ENCODE data around the gene PLIN3. TPM values are rescaled to one million over a fixed set of nuclear protein-coding genes. Genes with fewer than 3 reads are reported as not detected.
A peak's percentile ranks its signal among the peaks of the same experiment; 100 is the strongest.
"Not testable (repeated sequence)": the region's sequence is repeated elsewhere in the genome, so short reads cannot be mapped to it uniquely, and the experiment has no call there.

Gene PLIN3
- total RNA-seq, 8 experiments from 2014 or later: 6.9 to 154 (median 22.1) TPM

DNA sequence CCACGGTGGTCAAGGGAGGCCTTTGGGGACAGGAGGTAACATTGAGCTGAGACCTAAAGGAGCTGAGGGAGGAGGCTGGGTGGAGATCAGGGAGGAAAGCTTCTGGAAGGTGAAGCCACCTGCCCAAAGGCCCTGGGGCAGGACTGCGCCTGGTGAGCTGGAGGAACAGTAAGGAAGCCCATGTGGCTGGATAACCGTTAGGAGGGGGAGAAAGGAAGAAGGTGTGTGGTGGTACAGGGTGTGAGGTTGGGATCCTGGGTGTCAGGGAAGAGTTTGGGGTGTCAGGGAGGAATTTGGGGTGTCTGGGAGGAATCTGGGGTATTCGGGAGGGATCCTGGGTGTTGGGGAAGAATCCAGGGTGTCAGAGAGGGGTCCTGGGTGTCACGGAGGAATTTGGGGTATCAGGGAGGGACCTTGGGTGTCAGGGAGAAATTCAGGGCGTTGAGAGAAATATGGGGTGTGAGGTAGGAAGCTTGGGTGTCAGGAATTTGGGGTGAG, 36.6 kb downstream of the PLIN3 start:
- H3K27ac ChIP-seq: no peak overlapping the region
- H3K4me1 ChIP-seq (replicated peaks in 1 of 2): no peaks in the 10 kb centered on the region
- in situ Hi-C loops (cut with MboI; ENCODE audit: low pct_unique_long_range_greater_than_20kb in 2 of 9, low sequenced_read_pairs in 9 of 9, unreplicated experiment in 9 of 9): no loop called here
- no peak for ATAC-seq (replicated peaks in 6 of 8)
- 35 to 89% (median 71%) methylated on average over 1 to 4 of the region's 6 CpGs; no CpG with 5 or more reads in 5 of the 10 experiments for WGBS, 10 experiments
- H3K4me3 ChIP-seq: peak overlapping the region in 2 of 5 donors; percentile 39 to 41

GRCh38 chr19:4830332-4830731, 37.1 kb downstream of the PLIN3 start:
- in situ Hi-C loops (cut with MboI; ENCODE audit: low pct_unique_long_range_greater_than_20kb in 2 of 9, low sequenced_read_pairs in 9 of 9, unreplicated experiment in 9 of 9): no loop called here
- Histone ChIP-seq H3K4me3 (no peak overlapping the region), H3K27ac (no peak overlapping the region), H3K4me1 (replicated peaks in 1 of 2) (no peaks in the 10 kb centered on the region)
- 10 to 100% (median 90%) methylated on average over 1 to 5 of the region's 6 CpGs; no CpG with 5 or more reads in 3 of the 10 experiments for WGBS, 10 experiments
- no peak for ATAC-seq (replicated peaks in 6 of 8)

DNA sequence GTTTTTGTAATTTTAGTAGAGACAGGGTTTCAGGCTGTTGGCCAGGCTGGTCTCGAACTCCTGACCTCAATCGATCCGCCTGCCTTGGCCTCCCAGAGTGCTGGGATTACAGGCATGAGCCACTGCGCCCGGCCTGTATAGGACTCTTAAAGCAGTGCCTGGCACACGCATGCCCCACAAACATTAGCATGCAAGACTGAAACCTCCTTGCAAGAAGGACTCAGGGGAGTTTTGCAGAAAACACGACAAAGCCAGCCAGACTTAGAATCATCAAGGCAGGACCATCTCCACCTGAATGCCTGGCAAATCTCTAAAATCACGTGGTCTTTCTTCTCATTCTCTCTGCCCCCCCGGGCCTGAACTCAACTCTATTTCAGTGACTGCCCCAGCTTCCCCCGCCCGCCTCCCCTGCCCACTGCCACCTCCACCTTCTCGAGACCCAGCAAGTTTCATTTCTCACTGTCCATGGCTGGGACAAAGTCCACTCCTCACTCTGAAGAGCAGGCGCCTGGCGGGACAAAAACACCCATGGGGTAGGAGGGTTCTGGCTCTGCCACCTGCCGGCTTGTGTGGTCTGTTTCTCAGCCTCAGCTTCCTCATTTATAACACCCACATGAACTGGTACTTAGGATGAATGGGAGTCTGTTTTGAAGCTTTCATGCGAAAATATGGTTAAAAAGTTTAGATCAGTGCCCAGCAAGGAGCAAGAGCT, 38.3 kb downstream of the PLIN3 start:
- H3K27ac ChIP-seq: no peak overlapping the region
- H3K4me3 ChIP-seq: no peak overlapping the region
- in situ Hi-C loops (cut with MboI; ENCODE audit: low pct_unique_long_range_greater_than_20kb in 2 of 9, low sequenced_read_pairs in 9 of 9, unreplicated experiment in 9 of 9): no loop called here
- H3K4me1 ChIP-seq (replicated peaks in 1 of 2): no peaks in the 10 kb centered on the region
- ATAC-seq (replicated peaks in 6 of 8): no peak
- 18 to 90% (median 62%) methylated on average over 1 to 7 of the region's 16 CpGs for WGBS, 10 experiments

DNA sequence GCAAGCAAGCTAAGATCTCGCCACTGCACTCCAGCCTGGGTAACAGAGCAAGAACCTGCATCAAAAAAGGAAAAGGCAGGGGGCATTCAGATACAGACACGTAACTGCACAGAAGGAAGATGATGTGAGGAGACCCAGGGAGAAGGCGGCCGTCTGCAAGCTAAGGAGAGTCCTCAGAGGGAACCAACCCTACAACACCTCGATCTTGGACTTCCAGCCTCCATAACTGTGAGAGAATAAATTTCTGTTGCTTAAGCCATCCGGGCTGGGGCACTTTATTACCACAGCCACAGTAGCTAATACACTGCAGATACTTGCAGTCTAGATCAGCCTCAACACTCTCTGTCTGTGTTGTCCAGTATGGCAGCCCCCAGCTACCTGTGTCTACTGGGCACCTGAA, 43.9 kb downstream of the PLIN3 start:
- no peaks in the 10 kb centered on the region for H3K4me1 ChIP-seq (replicated peaks in 1 of 2)
- in situ Hi-C loops (cut with MboI; ENCODE audit: low pct_unique_long_range_greater_than_20kb in 2 of 9, low sequenced_read_pairs in 9 of 9, unreplicated experiment in 9 of 9): loop anchor here in 1 of 9 experiments (25.0 kb wide), 1 partner anchor 214 kb away; no protein-coding TSS in a partner anchor
- WGBS, 10 experiments: 0 to 100% (median 81%) methylated on average over 1 to 5 of the region's 6 CpGs; no CpG with 5 or more reads in 2 of the 10 experiments

DNA sequence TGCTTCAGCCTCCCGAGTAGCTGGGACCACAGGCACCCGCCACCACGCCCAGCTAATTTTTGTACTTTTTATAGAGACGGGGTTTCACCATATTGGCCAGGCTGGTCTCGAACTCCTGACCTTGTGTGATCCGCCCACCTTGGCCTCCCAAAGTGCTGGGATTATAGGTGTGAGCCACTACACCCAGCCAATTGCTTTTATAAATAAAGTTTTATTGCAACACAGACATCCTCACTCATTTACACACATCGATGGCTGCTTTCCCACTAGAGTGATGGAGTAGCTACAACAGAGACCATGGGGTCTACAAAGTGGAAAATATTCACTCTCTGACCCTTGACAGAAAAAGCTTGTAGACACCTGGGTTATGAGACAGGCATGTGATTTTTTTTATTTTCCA, 45.1 kb downstream of the PLIN3 start:
- not testable (repeated sequence) for ATAC-seq (replicated peaks in 6 of 8); H3K27ac ChIP-seq; H3K4me3 ChIP-seq; H3K4me1 ChIP-seq (replicated peaks in 1 of 2)
- in situ Hi-C loops (cut with MboI; ENCODE audit: low pct_unique_long_range_greater_than_20kb in 2 of 9, low sequenced_read_pairs in 9 of 9, unreplicated experiment in 9 of 9): loop anchor here in 1 of 9 experiments (25.0 kb wide), 1 partner anchor 215 kb away; no protein-coding TSS in a partner anchor
- 80 to 100% (median 100%) methylated on average over 2 to 5 of the region's 7 CpGs; no CpG with 5 or more reads in 5 of the 10 experiments for WGBS, 10 experiments

More for the DNA sequence above, 43.9 kb downstream of the PLIN3 start:
- no peak overlapping the region for H3K27ac ChIP-seq
- no peak overlapping the region for H3K4me3 ChIP-seq
- no peak for ATAC-seq (replicated peaks in 6 of 8)

GRCh38 chr19:4821265-4821664, 46.2 kb downstream of the PLIN3 start:
- in situ Hi-C loops (cut with MboI; ENCODE audit: low pct_unique_long_range_greater_than_20kb in 2 of 9, low sequenced_read_pairs in 9 of 9, unreplicated experiment in 9 of 9): loop anchor here in 1 of 9 experiments (25.0 kb wide), 1 partner anchor 216 kb away; no protein-coding TSS in a partner anchor
- 0 to 85% (median 65%) methylated on average over 1 to 4 of the region's 4 CpGs; no CpG with 5 or more reads in 4 of the 10 experiments for WGBS, 10 experiments

DNA sequence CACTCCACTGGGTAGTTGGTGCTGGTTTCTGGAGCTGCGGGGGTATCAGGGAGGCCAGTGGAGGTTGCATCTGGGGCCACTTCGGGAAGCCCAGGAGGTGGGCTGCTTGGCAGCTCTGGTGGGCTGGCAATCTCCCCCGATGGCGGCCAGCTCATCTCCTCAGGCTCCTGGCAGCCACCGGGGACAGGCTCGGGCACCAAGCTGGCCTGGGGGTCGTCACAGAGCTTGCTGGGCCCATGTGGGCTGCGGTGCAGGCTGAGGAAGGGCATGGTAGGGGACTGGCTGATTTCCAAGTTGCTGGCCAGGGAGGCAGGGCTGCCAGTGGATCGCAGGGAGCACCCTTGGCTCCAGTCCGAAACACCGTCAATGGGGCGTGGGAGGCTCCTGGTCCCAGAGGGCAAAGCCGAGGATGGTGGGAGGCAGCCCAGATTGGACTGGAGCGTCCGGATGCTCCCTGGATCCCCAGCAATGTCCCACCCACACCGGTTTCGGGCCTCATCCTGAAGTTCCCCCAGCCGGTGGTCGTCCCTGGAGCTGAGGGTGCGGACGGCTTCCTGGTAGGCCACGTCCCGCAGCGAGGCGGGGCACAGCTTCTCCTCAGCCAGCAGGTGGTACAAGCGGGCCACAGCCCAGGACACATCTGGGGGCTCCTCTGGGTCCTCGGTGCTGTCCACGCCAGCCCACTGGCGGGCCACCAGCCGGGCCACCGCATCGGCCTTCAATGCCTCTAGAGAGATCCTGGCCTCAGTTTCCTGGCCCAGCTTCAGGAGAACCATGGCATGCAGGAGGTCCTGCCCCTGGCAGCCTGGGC, 49.8 kb downstream of the PLIN3 start:
- in situ Hi-C loops (cut with MboI; ENCODE audit: low pct_unique_long_range_greater_than_20kb in 2 of 9, low sequenced_read_pairs in 9 of 9, unreplicated experiment in 9 of 9): loop anchor here in 2 of 9 experiments (10.0 to 25.0 kb wide), 2 partner anchors 217 to 220 kb away; no protein-coding TSS in a partner anchor
- Histone ChIP-seq H3K4me3 (no peak overlapping the region), H3K27ac (no peak overlapping the region), H3K4me1 (replicated peaks in 1 of 2) (peaks cover 4 to 5% of the 10 kb centered on the region in 2 donors)
- ATAC-seq (replicated peaks in 6 of 8): no peak
- 93 to 100% (median 97%) methylated on average over 1 to 5 of the region's 32 CpGs; no CpG with 5 or more reads in 7 of the 10 experiments for WGBS, 10 experiments

More at GRCh38 chr19:4821265-4821664, 46.2 kb downstream of the PLIN3 start:
- Histone ChIP-seq H3K4me1 (replicated peaks in 1 of 2) (no peaks in the 10 kb centered on the region), H3K27ac (no peak overlapping the region), H3K4me3 (no peak overlapping the region)
- no peak for ATAC-seq (replicated peaks in 6 of 8)

DNA sequence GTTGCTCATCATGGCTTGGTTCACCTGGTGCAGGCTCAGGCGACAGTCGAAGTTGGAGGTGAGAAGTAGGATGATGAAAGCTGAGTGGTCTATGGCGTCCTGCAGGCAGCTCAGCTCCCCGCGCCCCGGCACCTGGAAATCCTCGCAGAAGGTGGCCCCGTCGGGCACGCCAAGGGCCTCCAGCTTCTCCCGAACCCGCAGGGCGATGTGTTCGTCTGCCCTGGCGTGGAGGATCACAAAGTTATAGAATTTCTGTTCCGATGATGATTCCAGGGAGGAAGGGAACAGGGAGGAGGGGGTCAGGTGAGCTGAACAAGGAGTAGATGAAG, 50.6 kb downstream of the PLIN3 start:
- no peak for ATAC-seq (replicated peaks in 6 of 8)
- H3K27ac ChIP-seq: no peak overlapping the region

DNA sequence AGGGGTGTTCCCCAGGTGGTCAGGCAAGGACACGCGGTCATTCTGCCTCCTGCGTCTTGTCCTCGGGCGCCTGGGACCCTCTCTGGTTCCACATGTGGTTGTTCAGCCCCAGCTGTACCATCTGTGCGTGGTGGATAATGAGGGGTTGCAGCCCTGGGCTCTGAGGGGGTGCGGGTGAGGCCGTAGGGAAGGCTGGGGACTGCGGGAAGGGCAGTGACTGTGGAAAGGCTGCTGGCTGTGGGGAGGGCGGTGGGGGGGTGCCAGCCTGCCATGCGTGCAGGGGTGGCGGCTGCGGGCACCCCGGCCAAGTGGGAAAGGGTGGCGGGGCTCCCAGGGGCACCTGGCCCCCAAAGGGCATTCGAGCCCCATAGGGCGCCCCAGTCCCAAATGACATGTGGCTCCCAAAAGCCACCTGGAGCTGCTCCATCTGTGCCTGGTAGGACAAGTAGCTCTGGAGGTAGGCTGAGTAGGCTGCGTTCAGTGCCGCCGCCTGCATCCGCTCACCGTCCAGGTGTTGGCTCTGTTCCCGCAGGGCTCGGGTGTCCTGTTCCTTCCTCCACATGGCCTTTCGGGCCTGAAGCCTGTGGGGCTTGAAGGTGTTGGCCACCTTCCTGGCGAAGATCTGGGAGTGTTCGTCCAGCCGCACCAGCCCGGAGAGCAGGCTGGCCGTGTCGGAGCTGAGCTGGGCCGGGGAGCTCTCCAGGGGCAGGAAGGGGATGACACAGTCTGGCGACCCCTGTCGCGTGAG, 51.1 kb downstream of the PLIN3 start:
- peak overlapping the region; percentile 76 to 85 for H3K27ac ChIP-seq
- no peak overlapping the region for H3K4me3 ChIP-seq
- 86 to 100% (median 92%) methylated on average over 2 to 13 of the region's 35 CpGs; no CpG with 5 or more reads in 6 of the 10 experiments for WGBS, 10 experiments
- no peak for ATAC-seq (replicated peaks in 6 of 8)
- in situ Hi-C loops (cut with MboI; ENCODE audit: low pct_unique_long_range_greater_than_20kb in 2 of 9, low sequenced_read_pairs in 9 of 9, unreplicated experiment in 9 of 9): loop anchor here in 2 of 9 experiments (10.0 to 25.0 kb wide), 2 partner anchors 218 to 221 kb away; no protein-coding TSS in a partner anchor
- peaks cover 4 to 5% of the 10 kb centered on the region in 2 donors for H3K4me1 ChIP-seq (replicated peaks in 1 of 2)

More for the DNA sequence above, 50.6 kb downstream of the PLIN3 start:
- WGBS, 10 experiments: 99 to 100% methylated on average over 1 to 11 of the region's 16 CpGs; no CpG with 5 or more reads in 8 of the 10 experiments
- in situ Hi-C loops (cut with MboI; ENCODE audit: low pct_unique_long_range_greater_than_20kb in 2 of 9, low sequenced_read_pairs in 9 of 9, unreplicated experiment in 9 of 9): loop anchor here in 2 of 9 experiments (10.0 to 25.0 kb wide), 2 partner anchors 218 to 220 kb away; no protein-coding TSS in a partner anchor
- no peak overlapping the region for H3K4me3 ChIP-seq
- H3K4me1 ChIP-seq (replicated peaks in 1 of 2): peaks cover 4 to 5% of the 10 kb centered on the region in 2 donors

DNA sequence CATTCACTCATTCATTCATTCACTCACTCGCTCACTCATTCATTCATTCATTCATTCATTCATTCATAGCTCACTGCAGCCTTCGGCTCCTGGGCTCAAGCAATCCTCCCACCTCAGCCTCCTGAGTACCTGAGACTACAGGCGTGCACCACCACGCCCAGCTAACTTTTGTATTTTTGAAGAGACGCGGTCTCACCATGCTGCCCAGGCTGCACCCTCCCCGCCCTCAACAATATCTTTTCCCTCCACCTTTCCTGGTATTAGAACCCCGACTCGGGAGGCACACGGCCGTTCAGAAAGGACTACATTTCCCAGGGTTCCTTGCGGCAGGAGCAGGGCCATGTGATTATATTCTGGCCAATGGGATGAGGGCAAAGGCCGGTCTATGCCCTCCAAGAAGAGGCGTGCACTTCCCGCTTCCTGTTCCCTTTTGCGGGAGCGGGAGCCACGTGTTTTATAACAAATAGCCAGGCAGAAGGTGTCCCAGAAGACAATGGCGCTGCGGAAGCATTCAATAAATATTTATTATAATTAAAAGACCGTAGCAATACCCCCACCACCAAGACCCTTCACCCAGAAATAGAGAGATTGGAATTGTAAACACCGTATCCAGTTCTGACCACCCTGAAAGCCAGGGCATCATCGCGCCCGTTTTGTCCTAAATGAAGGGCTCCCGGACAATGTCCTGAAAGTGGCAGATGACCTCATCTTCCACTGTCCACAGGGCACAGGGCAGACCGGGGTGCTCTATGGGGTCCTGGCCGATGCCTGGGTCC, 51.9 kb downstream of the PLIN3 start:
- peak overlapping the region; percentile 76 to 85 for H3K27ac ChIP-seq
- ATAC-seq (replicated peaks in 6 of 8): peak; percentile 12 to 95 (median 92)
- peak overlapping the region; percentile 12 to 26 (median 21) for H3K4me3 ChIP-seq
- in situ Hi-C loops (cut with MboI; ENCODE audit: low pct_unique_long_range_greater_than_20kb in 2 of 9, low sequenced_read_pairs in 9 of 9, unreplicated experiment in 9 of 9): loop anchor here in 2 of 9 experiments (10.0 to 25.0 kb wide), 2 partner anchors 219 to 222 kb away; no protein-coding TSS in a partner anchor
- WGBS, 10 experiments: 14 to 100% (median 37%) methylated on average over 1 to 17 of the region's 28 CpGs
- peaks cover 4 to 5% of the 10 kb centered on the region in 2 donors for H3K4me1 ChIP-seq (replicated peaks in 1 of 2)

GRCh38 chr19:4814625-4815425, 52.6 kb downstream of the PLIN3 start:
- peaks cover 4 to 6% of the 10 kb centered on the region in 2 donors for H3K4me1 ChIP-seq (replicated peaks in 1 of 2)
- no peak overlapping the region for H3K4me3 ChIP-seq
- H3K27ac ChIP-seq: no peak overlapping the region
- no peak for ATAC-seq (replicated peaks in 6 of 8)
- in situ Hi-C loops (cut with MboI; ENCODE audit: low pct_unique_long_range_greater_than_20kb in 2 of 9, low sequenced_read_pairs in 9 of 9, unreplicated experiment in 9 of 9): loop anchor here in 2 of 9 experiments (10.0 to 25.0 kb wide), 2 partner anchors 220 to 222 kb away; no protein-coding TSS in a partner anchor
- WGBS, 10 experiments: 37 to 80% (median 70%) methylated on average over 2 to 7 of the region's 7 CpGs
